NOMO-1 treated with DMSO at 0.1 percent for 48 hours (cell line): Measurements from ENCODE around the gene HDAC10.
"Not testable (repeated sequence)": the region's sequence is repeated elsewhere in the genome, so short reads cannot be mapped to it uniquely, and the experiment has no call there.

Experiments
- DNase-seq: peaks from one replicate; lab custom pipeline; 2025; ENCODE audit not compliant: unreplicated experiment; lab: John Stamatoyannopoulos, UW

The HDAC10 gene

GRCh38 chr22:50286275-50286674 lies 35.2 kb upstream of the HDAC10 start:
- no peak for DNase-seq

- no peak for DNase-seq
Observed at GRCh38 chr22:50285568-50286229, 34.6 kb upstream of the HDAC10 start.

- no peak for DNase-seq
Observed at GRCh38 chr22:50284479-50284878, 33.4 kb upstream of the HDAC10 start.

- no peak for DNase-seq
Observed at GRCh38 chr22:50283821-50284220, 32.8 kb upstream of the HDAC10 start.

- no peak for DNase-seq
Observed at GRCh38 chr22:50282361-50283155, 31.5 kb upstream of the HDAC10 start.

GRCh38 chr22:50281957-50282356 lies 30.9 kb upstream of the HDAC10 start:
- DNase-seq, result no peak

- DNase-seq, result no peak
Observed at GRCh38 chr22:50281384-50281760, 30.3 kb upstream of the HDAC10 start.

GRCh38 chr22:50280708-50281383 lies 29.8 kb upstream of the HDAC10 start:
- no peak for DNase-seq

- DNase-seq, result no peak
Observed at GRCh38 chr22:50280022-50280707, 29.1 kb upstream of the HDAC10 start.

GRCh38 chr22:50278956-50279619 lies 28.0 kb upstream of the HDAC10 start:
- no peak for DNase-seq

GRCh38 chr22:50278461-50278860 lies 27.4 kb upstream of the HDAC10 start:
- DNase-seq, result no peak

GRCh38 chr22:50277761-50278160 lies 26.7 kb upstream of the HDAC10 start:
- DNase-seq, result no peak

GRCh38 chr22:50276143-50276542 lies 25.1 kb upstream of the HDAC10 start:
- peak; percentile 19 for DNase-seq

GRCh38 chr22:50275181-50276055 lies 24.4 kb upstream of the HDAC10 start:
- DNase-seq, result no peak

GRCh38 chr22:50274771-50275170 lies 23.7 kb upstream of the HDAC10 start:
- DNase-seq, result no peak

- peak; percentile 33 for DNase-seq
Observed at GRCh38 chr22:50274311-50274710, 23.2 kb upstream of the HDAC10 start.

- DNase-seq, result not testable (repeated sequence)
Observed at GRCh38 chr22:50273781-50274180, 22.7 kb upstream of the HDAC10 start.

- DNase-seq, result not testable (repeated sequence)
Observed at GRCh38 chr22:50273352-50273751, 22.3 kb upstream of the HDAC10 start.

- DNase-seq, result no peak
Observed at GRCh38 chr22:50272044-50272802, 21.2 kb upstream of the HDAC10 start.
